Transverse colon (tissue), 4 donors: ENCODE results near the gene KIZ. TPM values are rescaled to one million over a fixed set of nuclear protein-coding genes. Genes with fewer than 3 reads are reported as not detected.
"Not testable (repeated sequence)": the region's sequence is repeated elsewhere in the genome, so short reads cannot be mapped to it uniquely, and the experiment has no call there.

Experiments used
- DNase-seq: peaks from one replicate; pipeline ENCODE4 v3.0.0-alpha.2; 2019
- H3K27ac ChIP-seq, 4 donors: fragments of 200-600 bp; sonication (generic); 2 replicates each; pipeline ENCODE4 v1.5.1; 2016 to 2018; ENCODE audit warnings: inconsistent platforms in 4 of 4
- H3K27me3 ChIP-seq: fragments of 200-600 bp; sonication (generic); 2 replicates; pipeline ENCODE4 v1.5.1; 2017; ENCODE audit warnings: inconsistent platforms
- H3K36me3 ChIP-seq, 4 donors: fragments of 200-600 bp; sonication (generic); 2 replicates each; pipeline ENCODE4 v1.5.1; 2017 to 2019; ENCODE audit warnings: inconsistent platforms in 4 of 4
- H3K4me1 ChIP-seq, 4 donors: fragments of 200-600 bp; sonication (generic); 2 replicates each; pipeline ENCODE4 v1.5.1; 2017 to 2020; ENCODE audit warnings: inconsistent platforms in 4 of 4
- H3K4me3 ChIP-seq, 4 donors: fragments of 200-600 bp; sonication (generic); 1 replicate in 1 of 4; 2 replicates in 3 of 4; pipeline versions ENCODE4 v1.5.1 to v1.6.1; 2017 to 2019; ENCODE audit warnings: inconsistent platforms in 4 of 4
- H3K9me3 ChIP-seq, 2 donors: fragments of 200-600 bp; sonication (generic); 2 replicates each; pipeline ENCODE4 v1.5.1; 2017 to 2019; ENCODE audit warnings: inconsistent platforms in 2 of 2
- CTCF ChIP-seq, 5 experiments: fragments of 200-600 bp in 3 of 5; fragments of 450-650 bp in 2 of 5; sonication (generic) in 3 of 5; IDR thresholded peaks; 1 replicate in 2 of 5; 2 replicates in 3 of 5; pipeline ENCODE4 v1.5.1; 2016 to 2017; ENCODE audit warnings: antibody characterized with exemption in 5 of 5, inconsistent platforms in 3 of 5, mild to moderate bottlenecking in 2 of 5, moderate library complexity in 1 of 5
- EP300 ChIP-seq: sonication (generic); formaldehyde crosslinking; IDR thresholded peaks from one replicate; pipeline ENCODE4 v1.6.1; 2017; ENCODE audit warnings: antibody characterized with exemption, low read depth
- POLR2A ChIP-seq: fragments of 450-650 bp; IDR thresholded peaks from one replicate; pipeline ENCODE4 v1.6.1; 2016; ENCODE audit warnings: antibody characterized with exemption, mild to moderate bottlenecking, moderate library complexity
- POLR2AphosphoS5 ChIP-seq, 3 donors: sonication (generic); formaldehyde crosslinking; IDR thresholded peaks; one replicate each; pipeline ENCODE4 v1.6.1; 2016; ENCODE audit warnings: antibody characterized with exemption in 3 of 3
- WGBS, 2 donors: methylation state at CpG; one replicate each; pipeline ENCODE4 v1.1.5; 2018; ENCODE audit warnings: low coverage in 1 of 2; 5-methylcytosine and 5-hydroxymethylcytosine counted together
- in situ Hi-C, 4 donors: fragments of 200-750 bp; cut with MboI; loops; one replicate each; pipeline versions ENCODE4 v1.15.0 to v1.15.1; 2017; ENCODE audit warnings: low sequenced_read_pairs in 3 of 4, low pct_ligation_motif_present in 1 of 4, low pct_unique_long_range_greater_than_20kb in 1 of 4
- intact Hi-C: fragments of 100-400 bp; cut with DNase I; formaldehyde crosslinking; loops from one replicate; pipeline ENCODE4 v1.15.1; 2023; ENCODE audit warnings: low total_unique reads
- total RNA-seq, 4 donors: library from RNA; depleted of rRNA; stranded (reverse); fragments of >200 nt; gene quantifications; one replicate each; pipeline ENCODE4 v1.1.0, GENCODE V29; 2016

Gene KIZ
- total RNA-seq, 4 donors from 2014 or later: 24.3 to 95.9 (median 36.9) TPM

GRCh38 chr20:21241406-21241805 lies 115.5 kb downstream of the KIZ start:
- in situ Hi-C loops: loop anchor here in 3 of 4 donors (25.0 kb wide), 2 partner anchors 271 to 379 kb away; partner anchors contain the start of gene NKX2-2 (in 1 of the 3)
- intact Hi-C loops: no loop called here
- no peaks in the 10 kb centered on the region for H3K36me3 ChIP-seq

GRCh38 chr20:21243811-21244210 lies 117.9 kb downstream of the KIZ start:
- H3K27me3 ChIP-seq: no peaks in the 10 kb centered on the region
- H3K27ac ChIP-seq: no peak overlapping the region
- intact Hi-C loops (no loop called here), in situ Hi-C loops (loop anchor here in 3 of 4 donors (25.0 kb wide), 2 partner anchors 268 to 382 kb away; partner anchors contain the start of gene NKX2-2 (in 1 of the 3))
- no peak for TF ChIP-seq CTCF (IDR thresholded peaks at IDR 0.05)
- TF ChIP-seq POLR2AphosphoS5 (IDR thresholded peaks at IDR 0.05): no peak
- TF ChIP-seq EP300: no peak
- no peak for TF ChIP-seq POLR2A
- no peaks in the 10 kb centered on the region for H3K4me1 ChIP-seq
- no peaks in the 10 kb centered on the region for H3K9me3 ChIP-seq
- H3K4me3 ChIP-seq: no peak overlapping the region
- WGBS, 2 donors: 92 to 96% methylated on average over 10 to 12 of the region's 12 CpGs
- DNase-seq: no peak
- H3K36me3 ChIP-seq: no peaks in the 10 kb centered on the region

More at GRCh38 chr20:21241406-21241805, 115.5 kb downstream of the KIZ start:
- Histone ChIP-seq H3K4me1 (no peaks in the 10 kb centered on the region), H3K27me3 (no peaks in the 10 kb centered on the region), H3K9me3 (no peaks in the 10 kb centered on the region), H3K27ac (no peak overlapping the region), H3K4me3 (no peak overlapping the region)
- TF ChIP-seq POLR2A (no peak), POLR2AphosphoS5 (IDR thresholded peaks at IDR 0.05) (no peak), EP300 (no peak), CTCF (IDR thresholded peaks at IDR 0.05) (no peak)
- 65 to 81% methylated on average over 4 to 7 of the region's 7 CpGs for WGBS, 2 donors
- no peak for DNase-seq

GRCh38 chr20:21244808-21245207 lies 118.9 kb downstream of the KIZ start:
- H3K4me1 ChIP-seq: no peaks in the 10 kb centered on the region
- no peak overlapping the region for H3K4me3 ChIP-seq
- in situ Hi-C loops: loop anchor here in 3 of 4 donors (25.0 kb wide), 2 partner anchors 267 to 383 kb away; partner anchors contain the start of gene NKX2-2 (in 1 of the 3)
- no peak overlapping the region for H3K27ac ChIP-seq
- intact Hi-C loops: no loop called here
- no peaks in the 10 kb centered on the region for H3K36me3 ChIP-seq
- H3K27me3 ChIP-seq: no peaks in the 10 kb centered on the region
- 100% methylated on average over 3 of the region's 3 CpGs for WGBS, 2 donors
- no peaks in the 10 kb centered on the region for H3K9me3 ChIP-seq
- no peak for DNase-seq
- TF ChIP-seq CTCF (IDR thresholded peaks at IDR 0.05) (no peak), POLR2AphosphoS5 (IDR thresholded peaks at IDR 0.05) (no peak), POLR2A (no peak), EP300 (no peak)

GRCh38 chr20:21246161-21246560 lies 120.3 kb downstream of the KIZ start:
- in situ Hi-C loops (loop anchor here in 3 of 4 donors (25.0 kb wide), 2 partner anchors 266 to 384 kb away; partner anchors contain the start of gene NKX2-2 (in 1 of the 3)), intact Hi-C loops (no loop called here)
- Histone ChIP-seq H3K9me3 (no peaks in the 10 kb centered on the region), H3K4me1 (no peaks in the 10 kb centered on the region), H3K4me3 (no peak overlapping the region), H3K27me3 (no peaks in the 10 kb centered on the region), H3K27ac (no peak overlapping the region), H3K36me3 (no peaks in the 10 kb centered on the region)
- TF ChIP-seq EP300 (no peak), POLR2AphosphoS5 (IDR thresholded peaks at IDR 0.05) (no peak), POLR2A (no peak), CTCF (IDR thresholded peaks at IDR 0.05) (no peak)
- WGBS, 2 donors: 83 to 89% methylated on average over 3 of the region's 3 CpGs
- no peak for DNase-seq

- H3K4me1 ChIP-seq, H3K36me3 ChIP-seq, H3K9me3 ChIP-seq, intact Hi-C loops, H3K4me3 ChIP-seq, H3K27me3 ChIP-seq, DNase-seq, H3K27ac ChIP-seq: not testable (repeated sequence)
- in situ Hi-C loops: loop anchor here in 3 of 4 donors (25.0 kb wide), 2 partner anchors 265 to 385 kb away; partner anchors contain the start of gene NKX2-2 (in 1 of the 3)
- 82 to 93% methylated on average over 3 to 8 of the region's 8 CpGs for WGBS, 2 donors
Observed at GRCh38 chr20:21247603-21248095, 121.8 kb downstream of the KIZ start.
